ENCODE results near the gene SSUH2.
"Not testable (repeated sequence)": the region's sequence is repeated elsewhere in the genome, so short reads cannot be mapped to it uniquely, and the experiment has no call there.

Gene SSUH2

GRCh38 chr3:8644748-8645390, at the start of gene SSUH2:
Gene SSUH2, minus strand, starts transcription at chr3:8644798. Its CDS starts 40 bp downstream, at chr3:8644758.
- no peak for DNase-seq (ENCODE audit: low spot score)

GRCh38 chr3:8691295-8691694, 46.7 kb upstream of the SSUH2 start:
- not testable (repeated sequence) for DNase-seq (ENCODE audit: low spot score)

DNA sequence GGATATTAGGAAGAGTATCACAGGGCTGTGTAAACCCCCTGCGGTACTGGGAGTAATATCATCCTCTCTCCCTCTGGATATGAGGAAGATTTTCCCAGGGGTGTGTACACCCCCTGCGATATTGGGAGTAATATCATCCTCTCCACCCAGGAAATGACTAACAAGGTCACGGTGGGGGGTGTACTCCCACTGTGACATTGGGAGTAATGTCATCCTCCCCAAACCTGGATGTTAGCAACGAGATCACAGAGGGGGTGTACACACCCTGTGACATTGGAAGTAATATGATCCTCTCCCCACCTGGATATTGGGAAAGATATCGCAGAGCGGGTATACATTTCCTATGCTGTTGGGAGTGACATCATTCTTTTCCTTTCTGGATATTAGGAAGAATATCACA, 40.4 kb upstream of the SSUH2 start:
- DNase-seq (ENCODE audit: low spot score) = not testable (repeated sequence)

DNA sequence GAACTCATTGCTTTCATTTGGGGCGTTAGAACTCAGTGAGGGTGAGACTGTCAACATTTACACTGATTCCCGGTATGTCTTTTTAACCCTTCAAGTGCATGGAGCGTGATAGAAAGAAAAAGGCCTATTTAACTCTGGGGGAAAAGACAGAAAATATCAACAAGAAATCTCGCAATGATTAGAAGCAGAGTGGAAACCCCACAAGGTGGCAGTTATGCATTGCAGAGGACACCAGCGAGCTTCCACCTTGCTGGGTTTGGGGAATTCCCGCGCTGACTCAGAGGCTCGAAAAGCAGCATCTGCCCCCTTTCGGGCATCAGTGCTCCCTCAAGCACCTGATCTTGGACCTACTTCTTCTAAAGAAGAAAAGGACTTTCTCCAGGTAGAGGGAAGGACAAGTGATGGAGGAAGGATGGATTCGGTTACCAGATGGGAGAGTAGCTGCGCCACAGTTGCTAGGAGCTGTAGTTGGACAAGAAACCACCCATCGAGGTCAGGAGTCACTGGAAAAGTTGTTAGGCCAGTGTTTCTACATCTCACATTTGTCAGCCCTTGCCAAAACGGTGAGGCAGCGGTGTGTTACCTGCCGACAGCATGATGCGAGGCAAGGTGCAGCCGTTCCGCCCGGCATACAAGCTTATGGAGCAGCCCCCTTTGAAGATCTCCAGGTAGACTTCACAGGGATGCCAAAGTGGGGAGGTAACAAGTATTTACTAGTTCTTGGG, 38.4 kb upstream of the SSUH2 start:
- DNase-seq (ENCODE audit: low spot score) = peak; percentile 57

GRCh38 chr3:8681881-8682538, 37.4 kb upstream of the SSUH2 start:
- not testable (repeated sequence) for DNase-seq (ENCODE audit: low spot score)

DNA sequence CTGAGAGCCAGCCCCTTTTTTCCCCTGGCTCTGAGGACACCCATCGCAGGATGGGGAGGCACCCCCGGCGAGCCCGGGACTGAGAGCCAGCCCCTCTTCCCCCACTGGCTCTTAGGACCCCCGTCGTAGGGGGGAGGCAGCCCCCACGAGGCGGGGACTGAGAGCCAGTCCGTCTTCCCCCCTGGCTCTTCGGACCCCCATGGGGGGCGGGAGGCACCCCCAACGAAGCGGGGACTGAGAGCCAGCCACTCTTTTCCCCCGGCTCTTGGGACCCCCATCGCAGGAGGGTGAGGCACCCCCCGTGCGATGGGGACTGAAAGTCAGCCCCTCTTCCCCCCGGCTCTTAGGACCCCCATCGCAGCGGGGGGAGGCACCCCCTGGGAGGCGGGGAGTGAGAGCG, 36.8 kb upstream of the SSUH2 start:
- DNase-seq (ENCODE audit: low spot score) = no peak

DNA sequence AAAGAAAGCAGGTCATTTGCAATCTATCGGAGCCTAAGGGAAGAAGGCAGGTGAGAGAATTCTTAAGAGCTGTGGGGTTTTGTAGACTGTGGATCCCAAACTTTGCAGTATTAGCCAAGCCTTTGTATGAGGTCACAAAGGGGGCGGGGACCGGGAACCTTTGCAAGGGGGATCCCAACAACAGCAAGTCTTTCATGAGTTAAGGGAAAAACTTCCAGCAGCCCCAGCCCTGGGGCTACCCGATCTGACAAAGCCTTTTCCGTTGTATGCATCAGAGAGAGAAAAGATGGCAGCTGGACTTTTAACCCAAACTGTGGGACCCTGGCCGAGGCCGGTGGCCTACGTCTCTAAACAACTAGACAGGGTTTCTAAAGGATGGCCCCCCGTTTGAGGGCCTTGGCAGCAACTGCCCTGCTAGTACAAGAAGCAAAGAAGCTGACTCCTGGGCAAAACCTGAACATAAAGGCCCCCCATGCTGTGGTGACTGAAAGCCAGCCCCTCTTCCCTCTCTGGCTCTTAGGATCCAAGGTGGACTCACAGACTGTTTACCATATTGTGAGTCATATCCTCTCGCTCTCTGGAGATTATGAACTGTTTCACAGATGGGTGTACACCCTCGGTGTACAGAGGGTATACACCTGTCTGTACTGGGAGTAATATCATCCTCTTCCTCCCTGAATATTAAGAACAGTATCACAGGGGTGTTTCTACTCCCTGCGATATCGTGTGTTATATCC, 35.4 kb upstream of the SSUH2 start:
- peak; percentile 70 for DNase-seq (ENCODE audit: low spot score)

- DNase-seq (ENCODE audit: low spot score) = no peak
Measured at GRCh38 chr3:8678751-8679150, 34.2 kb upstream of the SSUH2 start.

- DNase-seq (ENCODE audit: low spot score) = not testable (repeated sequence)
Measured at GRCh38 chr3:8677258-8677657, 32.7 kb upstream of the SSUH2 start.

DNA sequence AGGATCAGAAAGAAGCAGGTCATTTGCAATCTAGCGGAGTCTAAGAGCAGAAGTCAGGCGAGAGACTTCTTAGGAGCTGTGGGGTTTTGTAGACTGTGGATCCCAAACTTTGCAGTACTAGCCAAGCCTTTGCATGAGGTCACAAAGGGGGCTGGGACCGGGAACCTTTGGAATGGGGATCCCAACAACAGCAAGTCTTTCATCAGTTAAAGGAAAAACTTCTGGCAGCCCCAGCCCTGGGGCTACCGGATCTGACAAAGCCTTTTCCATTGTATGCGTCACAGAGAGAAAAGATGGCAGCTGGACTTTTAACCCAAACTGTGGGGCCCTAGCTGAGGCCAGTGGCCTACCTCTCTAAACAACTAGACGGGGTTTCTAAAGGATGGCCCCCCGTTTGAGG, 31.0 kb upstream of the SSUH2 start:
- not testable (repeated sequence) for DNase-seq (ENCODE audit: low spot score)

DNA sequence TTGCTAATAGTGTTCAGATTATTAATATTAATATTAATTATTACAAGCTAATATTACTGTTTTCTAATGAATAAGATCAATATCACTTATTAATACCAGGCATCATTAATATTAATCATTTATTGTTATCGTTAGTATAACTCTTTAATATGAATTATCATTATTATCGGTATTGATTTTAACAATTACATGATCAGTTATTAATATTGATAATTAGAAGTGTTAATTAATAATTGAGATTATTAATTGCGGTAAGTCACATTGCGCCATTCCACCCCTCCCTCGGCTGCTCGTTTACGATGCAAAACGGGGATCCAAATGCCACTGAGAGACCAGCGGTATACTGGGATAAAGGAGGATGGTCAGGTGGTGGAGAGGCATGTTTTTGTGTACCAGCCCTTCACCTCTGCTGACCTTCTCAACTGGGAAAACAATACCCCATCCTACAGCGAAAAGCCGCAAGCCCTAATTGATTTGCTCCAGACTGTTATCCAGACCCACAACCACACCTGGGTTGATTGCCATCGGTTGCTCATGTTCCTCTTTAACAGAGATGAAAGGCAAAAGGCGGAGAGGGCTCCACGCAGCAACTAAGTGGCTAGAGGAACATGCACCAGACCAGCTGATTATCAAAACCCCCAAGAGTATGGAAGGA, 28.6 kb upstream of the SSUH2 start:
- no peak for DNase-seq (ENCODE audit: low spot score)

DNA sequence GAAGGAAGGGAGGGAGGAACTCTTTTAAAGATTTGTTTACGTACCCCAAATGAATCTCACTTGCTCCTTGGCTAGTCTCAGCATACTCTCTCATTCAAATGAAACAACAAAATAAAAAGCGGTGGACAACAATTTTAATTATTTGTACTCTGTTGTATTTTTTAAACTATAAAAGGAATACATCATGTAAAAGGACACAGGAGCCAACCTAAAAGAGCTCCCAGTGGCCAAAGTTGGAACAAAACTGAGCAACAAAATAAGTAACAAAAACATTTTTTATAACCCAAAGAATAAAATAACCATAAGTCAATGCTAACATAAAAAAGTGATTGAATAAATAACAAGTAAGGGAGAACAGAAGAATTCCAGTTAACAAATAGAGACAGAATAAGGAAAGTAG, 24.4 kb upstream of the SSUH2 start:
- DNase-seq (ENCODE audit: low spot score) = no peak

GRCh38 chr3:8668216-8668615, 23.6 kb upstream of the SSUH2 start:
- no peak for DNase-seq (ENCODE audit: low spot score)

- no peak for DNase-seq (ENCODE audit: low spot score)
Measured at GRCh38 chr3:8667463-8668091, 23.0 kb upstream of the SSUH2 start.

DNA sequence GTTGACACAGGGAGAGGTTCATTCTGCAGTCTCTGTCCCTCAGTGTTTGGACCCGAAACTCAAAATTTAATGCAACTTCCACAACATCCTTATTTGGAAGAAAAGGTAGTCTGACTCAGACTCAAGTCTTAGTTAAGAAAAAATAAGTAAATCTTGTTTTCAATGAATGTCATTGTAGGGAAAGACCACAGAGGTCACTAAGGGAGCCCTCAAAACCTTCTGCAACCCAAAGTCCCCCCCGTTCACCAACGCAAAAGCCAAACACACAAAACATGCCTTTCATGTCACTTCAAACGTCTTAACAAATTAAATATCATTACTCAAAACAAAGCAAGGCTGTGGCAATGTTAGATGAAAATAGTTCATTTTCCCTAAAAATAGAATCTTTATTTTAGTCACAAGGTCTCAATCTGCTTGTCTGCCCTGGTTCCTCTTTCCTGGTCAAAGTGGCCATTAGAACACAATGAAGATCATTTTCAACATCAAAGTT, 20.9 kb upstream of the SSUH2 start:
- DNase-seq (ENCODE audit: low spot score) = no peak

GRCh38 chr3:8663177-8664061, 18.8 kb upstream of the SSUH2 start:
- peak; percentile 70 for DNase-seq (ENCODE audit: low spot score)

GRCh38 chr3:8662594-8662993, 18.0 kb upstream of the SSUH2 start:
- DNase-seq (ENCODE audit: low spot score) = no peak

- no peak for DNase-seq (ENCODE audit: low spot score)
Measured at GRCh38 chr3:8660175-8661118, 15.8 kb upstream of the SSUH2 start.

DNA sequence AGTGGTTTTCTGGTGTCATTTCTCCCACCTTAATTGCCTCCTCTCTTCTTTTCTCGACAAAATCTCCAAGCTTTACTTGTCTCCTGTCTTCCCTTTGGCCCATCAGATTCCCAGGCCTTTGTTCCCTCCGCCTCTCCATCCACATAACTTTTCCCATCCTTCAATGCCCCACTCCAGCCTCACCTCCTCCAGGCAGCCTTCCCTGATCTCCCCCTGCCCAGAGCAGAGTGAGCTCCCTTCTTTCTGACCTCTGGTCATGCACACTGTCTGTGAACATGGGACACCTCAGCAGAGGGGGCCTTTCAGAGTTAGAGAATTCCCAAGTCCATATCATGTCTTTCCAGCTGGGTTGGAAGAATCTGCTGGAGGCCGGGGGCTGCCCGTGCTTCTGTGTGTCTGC, 14.6 kb upstream of the SSUH2 start:
- DNase-seq (ENCODE audit: low spot score) = no peak
